Stimulated activated CD4-positive, alpha-beta T cell treated with anti-CD3 and anti-CD28 coated beads, TNF-alpha, amount 100 ng/mL, for 48 hours (primary cell): ENCODE results near the gene EPHB2.
"Not testable (repeated sequence)": the region's sequence is repeated elsewhere in the genome, so short reads cannot be mapped to it uniquely, and the experiment has no call there.

Experiments
- DNase-seq, 3 donors: peaks; one replicate each; pipeline ENCODE4 v3.0.0-alpha.2; 2020; ENCODE audit warnings: low read depth in 3 of 3

The EPHB2 gene

GRCh38 chr1:22836850-22837249 is 126.2 kb downstream of the EPHB2 start:
- no peak for DNase-seq

- DNase-seq = no peak
Observed at GRCh38 chr1:22837332-22837731, 126.7 kb downstream of the EPHB2 start.

GRCh38 chr1:22838965-22839364 is 128.3 kb downstream of the EPHB2 start:
- no peak for DNase-seq

- no peak for DNase-seq
Observed at GRCh38 chr1:22839806-22840205, 129.2 kb downstream of the EPHB2 start.

- no peak for DNase-seq
Observed at GRCh38 chr1:22841142-22841541, 130.5 kb downstream of the EPHB2 start.

DNA sequence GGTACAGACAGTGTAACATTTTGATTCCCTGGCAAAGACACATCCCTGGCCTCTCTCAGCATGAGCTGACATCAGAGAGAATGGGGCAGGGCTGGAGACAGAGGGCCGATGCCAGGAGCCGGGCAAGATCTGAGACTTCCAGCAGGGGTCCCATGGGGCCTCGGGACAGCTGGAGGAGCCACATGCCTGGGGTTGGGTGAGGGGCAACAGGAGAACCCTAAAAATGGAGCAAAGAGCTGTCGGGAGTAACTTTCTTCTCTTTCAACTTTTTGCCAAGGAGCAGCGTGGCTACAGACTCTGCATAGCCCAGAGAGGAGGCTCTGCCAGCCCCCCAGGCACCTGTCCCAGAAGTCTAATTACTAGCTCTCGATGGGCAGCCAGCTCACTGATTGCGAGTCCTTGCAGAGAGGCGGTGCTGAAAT is 131.2 kb downstream of the EPHB2 start:
- DNase-seq = no peak

DNA sequence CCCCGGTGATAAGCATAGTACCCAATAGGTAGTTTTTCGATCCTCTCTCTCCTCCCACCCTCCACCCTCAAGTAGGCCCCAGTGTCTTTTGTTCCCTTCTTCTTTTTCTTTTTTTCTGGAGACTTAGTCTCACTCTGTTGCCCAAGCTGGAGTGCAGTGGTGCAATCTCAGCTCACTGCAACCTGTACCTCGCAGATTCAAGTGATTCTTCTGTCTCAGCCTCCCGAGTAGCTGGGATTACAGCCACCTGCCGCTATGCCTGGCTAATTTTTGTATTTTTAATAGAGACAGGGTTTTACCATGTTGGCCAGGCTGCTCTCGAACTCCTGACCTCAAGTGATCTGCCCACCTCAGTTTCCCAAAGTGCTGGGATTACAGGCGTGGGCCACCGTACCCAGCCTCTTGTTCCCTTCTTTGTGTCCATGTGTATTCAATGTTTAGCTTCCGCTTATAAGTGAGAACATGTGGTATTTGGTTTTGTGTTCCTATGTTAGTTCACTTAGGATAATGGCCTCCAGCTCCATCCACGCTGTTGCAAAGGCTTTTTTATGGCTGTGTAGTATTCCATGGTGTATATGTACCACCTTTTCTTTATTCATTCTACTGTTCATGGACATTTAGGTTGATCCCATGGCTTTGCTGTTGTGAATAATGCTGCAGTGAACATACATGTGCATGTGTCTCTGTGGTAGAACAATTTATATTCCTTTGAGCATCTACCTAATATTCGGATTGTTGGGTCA is 133.0 kb downstream of the EPHB2 start:
- DNase-seq = not testable (repeated sequence)

DNA sequence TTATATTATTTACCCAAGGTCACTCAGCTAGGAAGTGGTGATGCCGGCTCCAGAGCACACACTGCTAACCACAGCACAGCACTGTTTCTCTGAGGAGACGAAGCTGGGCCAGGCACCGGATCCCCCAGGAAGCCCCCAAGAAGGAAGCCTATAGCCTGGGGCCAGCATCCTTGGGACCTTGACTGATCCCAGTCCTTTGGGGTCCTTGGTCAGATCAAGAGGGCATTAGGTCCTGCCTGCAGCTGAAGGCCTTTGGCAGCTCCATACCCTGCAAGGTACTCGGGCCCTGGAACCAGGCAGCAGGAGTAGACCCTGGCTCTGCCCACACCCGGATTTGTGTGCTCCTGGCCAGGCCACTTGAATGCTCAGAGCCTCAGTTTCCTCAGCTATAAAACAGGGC is 134.0 kb downstream of the EPHB2 start:
- no peak for DNase-seq

GRCh38 chr1:22845398-22845935 is 134.8 kb downstream of the EPHB2 start:
- no peak for DNase-seq

- DNase-seq = no peak
Observed at GRCh38 chr1:22846458-22846857, 135.8 kb downstream of the EPHB2 start.

GRCh38 chr1:22847249-22847648 is 136.6 kb downstream of the EPHB2 start:
- no peak for DNase-seq

GRCh38 chr1:22847709-22848108 is 137.1 kb downstream of the EPHB2 start:
- DNase-seq = no peak

GRCh38 chr1:22848405-22848804 is 137.8 kb downstream of the EPHB2 start:
- no peak for DNase-seq

DNA sequence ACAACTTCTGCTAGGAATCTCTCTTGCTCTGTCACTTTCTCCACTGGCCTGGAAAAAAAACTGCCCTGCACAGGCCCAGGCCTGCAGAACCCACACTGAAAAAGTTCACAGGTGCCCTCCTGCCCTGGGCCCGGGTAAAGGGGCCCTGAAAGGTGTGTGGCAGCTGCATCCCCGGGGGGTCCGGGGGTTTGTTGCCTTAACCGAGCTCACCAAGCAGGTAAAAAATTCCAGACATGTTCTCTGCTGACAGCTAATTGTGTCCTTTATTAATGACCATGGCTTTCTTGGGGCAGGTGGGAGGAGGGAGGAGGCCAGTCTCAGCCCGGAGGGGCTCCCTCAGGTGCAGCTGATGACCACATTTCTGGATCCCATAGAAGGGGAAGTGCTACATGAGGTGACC is 139.1 kb downstream of the EPHB2 start:
- DNase-seq = no peak

- no peak for DNase-seq
Observed at GRCh38 chr1:22850281-22850680, 139.6 kb downstream of the EPHB2 start.

DNA sequence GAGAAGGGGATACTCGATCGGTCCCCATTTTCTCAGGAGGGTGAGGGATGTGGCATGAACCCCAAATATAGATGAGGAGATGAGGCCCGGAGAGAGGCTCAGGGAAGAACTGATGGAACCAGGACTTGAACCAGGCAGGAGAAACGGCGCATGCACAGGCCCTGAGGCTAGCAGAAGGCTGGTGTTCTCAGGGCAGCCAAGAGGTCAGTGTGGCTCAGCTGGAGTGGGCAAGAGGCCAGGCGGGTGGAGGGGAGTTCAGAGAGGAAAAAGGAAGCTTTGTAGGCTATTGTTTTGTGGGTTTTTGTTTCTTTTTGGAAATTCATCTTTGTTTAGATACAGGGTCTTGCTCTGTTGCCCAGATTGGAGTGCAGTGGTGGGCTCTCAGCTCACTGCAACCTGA is 140.0 kb downstream of the EPHB2 start:
- DNase-seq = no peak

DNA sequence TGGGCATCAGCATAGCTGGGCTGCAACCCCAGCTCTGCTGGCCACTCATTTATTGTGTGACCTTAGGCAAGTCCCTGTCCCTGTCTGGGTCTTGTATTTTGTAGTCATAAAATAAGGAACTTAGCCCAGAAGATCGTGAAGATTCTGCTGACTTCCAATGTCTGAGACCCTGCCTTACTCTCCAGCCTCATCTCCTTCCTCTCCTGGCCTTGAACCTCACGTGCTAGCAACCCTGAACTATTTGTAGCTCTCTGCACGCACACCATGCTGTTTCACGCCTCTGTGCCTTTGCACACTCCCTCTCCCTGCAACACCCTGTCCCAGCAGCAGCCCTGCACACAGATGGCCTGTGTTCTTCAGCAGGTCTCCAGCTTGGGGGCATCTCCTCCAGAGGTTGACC is 140.9 kb downstream of the EPHB2 start:
- no peak for DNase-seq

- DNase-seq = no peak
Observed at GRCh38 chr1:22852144-22852655, 141.6 kb downstream of the EPHB2 start.

- DNase-seq = no peak
Observed at GRCh38 chr1:22853651-22854185, 143.1 kb downstream of the EPHB2 start.

GRCh38 chr1:22854688-22855565 is 144.3 kb downstream of the EPHB2 start:
- no peak for DNase-seq

- no peak for DNase-seq
Observed at GRCh38 chr1:22855668-22856606, 145.3 kb downstream of the EPHB2 start.
